Measurements from ENCODE around the gene DIPK1A.

- no peak for TF ChIP-seq POLR2A (IDR thresholded peaks at IDR 0.05; ENCODE audit: extremely low read depth, insufficient read length)
- TF ChIP-seq, protein P1, sequence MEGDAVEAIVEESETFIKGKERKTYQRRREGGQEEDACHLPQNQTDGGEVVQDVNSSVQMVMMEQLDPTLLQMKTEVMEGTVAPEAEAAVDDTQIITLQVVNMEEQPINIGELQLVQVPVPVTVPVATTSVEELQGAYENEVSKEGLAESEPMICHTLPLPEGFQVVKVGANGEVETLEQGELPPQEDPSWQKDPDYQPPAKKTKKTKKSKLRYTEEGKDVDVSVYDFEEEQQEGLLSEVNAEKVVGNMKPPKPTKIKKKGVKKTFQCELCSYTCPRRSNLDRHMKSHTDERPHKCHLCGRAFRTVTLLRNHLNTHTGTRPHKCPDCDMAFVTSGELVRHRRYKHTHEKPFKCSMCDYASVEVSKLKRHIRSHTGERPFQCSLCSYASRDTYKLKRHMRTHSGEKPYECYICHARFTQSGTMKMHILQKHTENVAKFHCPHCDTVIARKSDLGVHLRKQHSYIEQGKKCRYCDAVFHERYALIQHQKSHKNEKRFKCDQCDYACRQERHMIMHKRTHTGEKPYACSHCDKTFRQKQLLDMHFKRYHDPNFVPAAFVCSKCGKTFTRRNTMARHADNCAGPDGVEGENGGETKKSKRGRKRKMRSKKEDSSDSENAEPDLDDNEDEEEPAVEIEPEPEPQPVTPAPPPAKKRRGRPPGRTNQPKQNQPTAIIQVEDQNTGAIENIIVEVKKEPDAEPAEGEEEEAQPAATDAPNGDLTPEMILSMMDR (IDR thresholded peaks at IDR 0.05; ENCODE audit: low read depth, low read length) = no peak
- no peak for TF ChIP-seq MYC (IDR thresholded peaks at IDR 0.05; ENCODE audit: low read depth, low read length)
Measured at GRCh38 chr1:92951141-92951582, 10.1 kb downstream of the DIPK1A start.

All from NB4 (cell line).